WTC11 (cell line): ENCODE results near the gene RIF1. TPM values are rescaled to one million over a fixed set of nuclear protein-coding genes. Genes with fewer than 3 reads are reported as not detected.

Experiments
- ATAC-seq: fragments of 200-7000 bp; cut with Tn5 transposase; 2 replicates; pipeline ENCODE4 v1.10.0; 2021; ENCODE audit warnings: mild to moderate bottlenecking, moderate library complexity
- CTCF ChIA-PET: fragments of 300-600 bp; sonication (Branson Sonifier 250); formaldehyde crosslinking; loops from one replicate; lab custom pipeline; 2021; ENCODE audit warnings: antibody characterized with exemption; lab: Charles Lee
- POLR2A ChIA-PET: fragments of 350-600 bp; sonication (Branson Sonifier 250); formaldehyde crosslinking; loops from one replicate; lab custom pipeline; 2021; ENCODE audit warnings: antibody characterized with exemption; lab: Charles Lee
- DNase-seq: peaks from one replicate; pipeline ENCODE4 v3.0.0; 2021; ENCODE audit warnings: low spot score
- H3K27ac Mint-ChIP-seq: 2 replicates; pipeline ENCODE4 v1.8.0; 2021; ENCODE audit warnings: mixed read lengths
- H3K27me3 Mint-ChIP-seq: 2 replicates; pipeline ENCODE4 v1.8.0; 2021; ENCODE audit warnings: low read depth, mild to moderate bottlenecking, moderate library complexity, mixed read lengths
- H3K36me3 Mint-ChIP-seq: 2 replicates; pipeline ENCODE4 v1.8.0; 2021; ENCODE audit warnings: mixed read lengths
- H3K4me1 Mint-ChIP-seq: 2 replicates; pipeline ENCODE4 v1.8.0; 2022; ENCODE audit warnings: mixed read lengths
- H3K4me3 Mint-ChIP-seq: 2 replicates; pipeline ENCODE4 v1.8.0; 2021; ENCODE audit warnings: mild to moderate bottlenecking, moderate library complexity, mixed read lengths
- H3K9me3 Mint-ChIP-seq: 2 replicates; pipeline ENCODE4 v1.8.0; 2021; ENCODE audit warnings: mixed read lengths
- AFF4 ChIP-seq: sonication (generic); formaldehyde crosslinking; IDR thresholded peaks from 2 replicates; pipeline ENCODE4 v1.8.1; 2023; ENCODE audit warnings: mild to moderate bottlenecking, missing genetic modification reagents, borderline replicate concordance
- FOXK1 ChIP-seq: sonication (generic); formaldehyde crosslinking; IDR thresholded peaks from 2 replicates; pipeline ENCODE4 v1.8.0; 2022; ENCODE audit warnings: mild to moderate bottlenecking, moderate library complexity, missing genetic modification reagents
- FOXP1 ChIP-seq: sonication (generic); formaldehyde crosslinking; IDR thresholded peaks from 2 replicates; pipeline ENCODE4 v1.8.0; 2022; ENCODE audit warnings: missing genetic modification reagents, mild to moderate bottlenecking, moderate library complexity, borderline replicate concordance
- JUN ChIP-seq: sonication (generic); formaldehyde crosslinking; IDR thresholded peaks from 2 replicates; pipeline ENCODE4 v1.8.0; 2023; ENCODE audit warnings: mild to moderate bottlenecking, missing genetic modification reagents
- KAT7 ChIP-seq: sonication (generic); formaldehyde crosslinking; IDR thresholded peaks from 2 replicates; pipeline ENCODE4 v1.8.1; 2023; ENCODE audit warnings: missing genetic modification reagents, mild to moderate bottlenecking, borderline replicate concordance
- MAX ChIP-seq: sonication (generic); formaldehyde crosslinking; IDR thresholded peaks from 2 replicates; pipeline ENCODE4 v1.8.0; 2022; ENCODE audit warnings: mild to moderate bottlenecking, missing genetic modification reagents
- PREB ChIP-seq: sonication (generic); formaldehyde crosslinking; IDR thresholded peaks from 2 replicates; pipeline ENCODE4 v1.8.1; 2022; ENCODE audit warnings: mild to moderate bottlenecking, missing genetic modification reagents, moderate library complexity, borderline replicate concordance
- PRRX2 ChIP-seq: fragments of 250-450 bp; sonication (Bioruptor Pico); IDR thresholded peaks from 2 replicates; pipeline ENCODE4 v1.8.0; 2021; ENCODE audit warnings: mild to moderate bottlenecking
- SMAD3 ChIP-seq: sonication (generic); formaldehyde crosslinking; IDR thresholded peaks from 2 replicates; pipeline ENCODE4 v1.8.0; 2022; ENCODE audit warnings: missing genetic modification reagents, mild to moderate bottlenecking, borderline replicate concordance
- TEAD1 ChIP-seq: sonication (generic); formaldehyde crosslinking; IDR thresholded peaks from 2 replicates; pipeline ENCODE4 v1.8.0; 2022; ENCODE audit warnings: mild to moderate bottlenecking, missing genetic modification reagents
- ZNF396 ChIP-seq: fragments of 250-450 bp; sonication (Bioruptor Pico); IDR thresholded peaks from 2 replicates; pipeline ENCODE4 v1.8.0; 2021; ENCODE audit warnings: mild to moderate bottlenecking, moderate library complexity, borderline replicate concordance
- ZNF425 ChIP-seq: fragments of 250-450 bp; sonication (Bioruptor Pico); conservative IDR thresholded peaks from 2 replicates; pipeline ENCODE4 v1.9.0; 2021; ENCODE audit warnings: mild to moderate bottlenecking
- ZNF512 ChIP-seq: sonication (generic); formaldehyde crosslinking; IDR thresholded peaks from 2 replicates; pipeline ENCODE4 v1.8.1; 2022; ENCODE audit warnings: missing genetic modification reagents, borderline replicate concordance
- total RNA-seq: library from RNA; stranded (reverse); gene quantifications from 3 replicates; pipeline ENCODE4 v1.2.3, GENCODE V29; 2021
- TF ChIP-seq, protein P1 (sequence below): fragments of 250-450 bp; sonication (Bioruptor Pico); IDR thresholded peaks from 2 replicates; pipeline ENCODE4 v1.9.0; 2021; ENCODE audit warnings: mild to moderate bottlenecking
- TF ChIP-seq, protein P2 (sequence below): fragments of 250-450 bp; sonication (Bioruptor Pico); IDR thresholded peaks from 2 replicates; pipeline ENCODE4 v1.9.0; 2021; ENCODE audit warnings: moderate library complexity, mild to moderate bottlenecking, inconsistent platforms, borderline replicate concordance
- TF ChIP-seq, protein P3 (sequence below): sonication (generic); formaldehyde crosslinking; IDR thresholded peaks from 2 replicates; pipeline ENCODE4 v1.8.0; 2023; ENCODE audit warnings: missing genetic modification reagents

The RIF1 gene
- total RNA-seq, 1 experiment from 2014 or later: 96.9 TPM

DNA sequence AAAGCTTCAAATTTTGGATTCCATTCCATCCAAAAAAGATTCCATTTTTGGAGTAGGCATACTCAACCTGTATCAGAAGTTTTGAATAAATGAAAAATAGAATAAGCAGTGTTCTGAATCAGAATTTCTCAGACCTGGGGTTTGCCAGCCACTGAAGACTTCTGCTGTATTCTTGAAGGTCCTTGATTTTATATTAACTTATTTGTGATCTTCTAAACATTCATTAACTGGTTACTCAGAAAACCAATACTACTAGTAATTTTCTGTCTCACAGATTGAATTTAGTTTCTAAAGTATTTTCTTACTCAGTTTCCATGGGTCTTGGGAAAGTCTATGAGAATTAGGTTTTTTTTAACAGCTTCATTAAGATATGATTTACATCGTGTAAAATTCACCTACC is 60.9 kb downstream of the RIF1 start (continued):
- no peak for TF ChIP-seq ZNF425 (CRISPR knock-in tag)
- TF ChIP-seq AFF4 (CRISPR knock-in tag): no peak
- TF ChIP-seq, protein P1, sequence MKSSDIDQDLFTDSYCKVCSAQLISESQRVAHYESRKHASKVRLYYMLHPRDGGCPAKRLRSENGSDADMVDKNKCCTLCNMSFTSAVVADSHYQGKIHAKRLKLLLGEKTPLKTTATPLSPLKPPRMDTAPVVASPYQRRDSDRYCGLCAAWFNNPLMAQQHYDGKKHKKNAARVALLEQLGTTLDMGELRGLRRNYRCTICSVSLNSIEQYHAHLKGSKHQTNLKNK (CRISPR knock-in tag): no peak
- no peak for TF ChIP-seq PRRX2
- TF ChIP-seq, protein P2, sequence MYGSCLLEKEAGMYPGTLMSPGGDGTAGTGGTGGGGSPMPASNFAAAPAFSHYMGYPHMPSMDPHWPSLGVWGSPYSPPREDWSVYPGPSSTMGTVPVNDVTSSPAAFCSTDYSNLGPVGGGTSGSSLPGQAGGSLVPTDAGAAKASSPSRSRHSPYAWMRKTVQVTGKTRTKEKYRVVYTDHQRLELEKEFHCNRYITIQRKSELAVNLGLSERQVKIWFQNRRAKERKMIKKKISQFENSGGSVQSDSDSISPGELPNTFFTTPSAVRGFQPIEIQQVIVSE (CRISPR knock-in tag): no peak
- TF ChIP-seq, protein P3, sequence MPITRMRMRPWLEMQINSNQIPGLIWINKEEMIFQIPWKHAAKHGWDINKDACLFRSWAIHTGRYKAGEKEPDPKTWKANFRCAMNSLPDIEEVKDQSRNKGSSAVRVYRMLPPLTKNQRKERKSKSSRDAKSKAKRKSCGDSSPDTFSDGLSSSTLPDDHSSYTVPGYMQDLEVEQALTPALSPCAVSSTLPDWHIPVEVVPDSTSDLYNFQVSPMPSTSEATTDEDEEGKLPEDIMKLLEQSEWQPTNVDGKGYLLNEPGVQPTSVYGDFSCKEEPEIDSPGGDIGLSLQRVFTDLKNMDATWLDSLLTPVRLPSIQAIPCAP (CRISPR knock-in tag): no peak
- no peak for TF ChIP-seq ZNF396
- no peak for TF ChIP-seq SMAD3 (CRISPR knock-in tag)
- TF ChIP-seq KAT7 (CRISPR knock-in tag): no peak
- TF ChIP-seq JUN (CRISPR knock-in tag): no peak
- TF ChIP-seq, all 79 proteins: peak for 0

DNA sequence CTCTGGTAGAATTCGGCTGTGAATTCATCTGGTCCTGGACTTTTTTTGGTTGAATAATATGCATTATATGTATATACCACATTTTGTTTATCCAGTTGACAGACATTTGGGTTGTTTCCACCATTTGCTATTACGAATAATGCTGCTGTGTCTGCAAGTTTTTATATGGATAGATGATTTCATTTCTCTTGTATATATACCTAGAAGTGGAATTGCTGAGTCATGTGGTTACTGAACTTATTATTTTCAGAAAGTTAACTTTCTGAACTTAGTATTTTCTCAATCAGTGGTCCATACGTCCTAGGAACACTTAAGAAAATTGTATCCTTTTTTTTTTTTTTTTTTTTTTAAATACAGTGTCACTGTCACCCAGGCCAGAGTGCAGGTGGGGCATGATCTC is 63.3 kb downstream of the RIF1 start:
- peaks cover 75% of the 10 kb centered on the region for H3K36me3 Mint-ChIP-seq
- POLR2A ChIA-PET: no interaction called here
- no peaks in the 10 kb centered on the region for H3K27me3 Mint-ChIP-seq
- CTCF ChIA-PET: no interaction called here
- ATAC-seq (no peak), DNase-seq (no peak)
- no peak overlapping the region for H3K27ac Mint-ChIP-seq
- no peaks in the 10 kb centered on the region for H3K4me1 Mint-ChIP-seq
- no peaks in the 10 kb centered on the region for H3K9me3 Mint-ChIP-seq
- H3K4me3 Mint-ChIP-seq: no peak overlapping the region
- no peak for TF ChIP-seq ZNF512 (CRISPR knock-in tag)
- no peak for TF ChIP-seq PREB (CRISPR knock-in tag)

GRCh38 chr2:151475071-151475470 is 65.4 kb downstream of the RIF1 start:
- H3K27me3 Mint-ChIP-seq: no peaks in the 10 kb centered on the region
- ATAC-seq: no peak
- TF ChIP-seq SMAD3 (CRISPR knock-in tag): no peak
- no peak for TF ChIP-seq MAX (CRISPR knock-in tag)
- TF ChIP-seq TEAD1: no peak
- TF ChIP-seq FOXK1: no peak
- TF ChIP-seq FOXP1 (CRISPR knock-in tag): no peak
- TF ChIP-seq, all 79 proteins: peak for 0
- Mint-ChIP-seq H3K27ac (no peak overlapping the region), H3K4me1 (peaks cover 5% of the 10 kb centered on the region; the same call in 1 of the 2 replicates), H3K4me3 (no peak overlapping the region), H3K9me3 (no peaks in the 10 kb centered on the region), H3K36me3 (peaks cover 59% of the 10 kb centered on the region)
- POLR2A ChIA-PET: no interaction called here
- no peak for DNase-seq
- CTCF ChIA-PET: no interaction called here
